Measurements from ENCODE around the gene KATNA1.

KATNA1 gene

DNA sequence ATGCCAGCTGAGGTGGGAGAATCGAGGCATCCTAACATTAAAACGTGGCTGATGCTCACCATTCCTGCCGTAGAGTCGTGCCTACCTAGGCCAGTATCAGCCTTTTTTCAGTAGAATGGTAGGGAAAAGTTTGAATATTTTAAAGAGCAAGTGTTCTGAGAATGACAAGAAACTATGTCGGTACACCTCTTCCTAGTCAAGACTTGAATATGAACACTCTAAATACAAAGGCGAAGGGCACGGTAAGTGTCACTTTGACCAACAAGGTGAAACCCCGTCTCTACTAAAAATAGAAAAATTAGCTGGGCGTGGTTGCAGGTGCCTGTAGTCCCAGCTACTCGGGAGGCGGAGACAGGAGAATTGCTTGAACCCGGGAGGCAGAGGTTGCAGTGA is 81.3 kb downstream of the KATNA1 start:
- peak overlapping the region; percentile 87 for H3K27ac ChIP-seq
- TF ChIP-seq, protein P1, sequence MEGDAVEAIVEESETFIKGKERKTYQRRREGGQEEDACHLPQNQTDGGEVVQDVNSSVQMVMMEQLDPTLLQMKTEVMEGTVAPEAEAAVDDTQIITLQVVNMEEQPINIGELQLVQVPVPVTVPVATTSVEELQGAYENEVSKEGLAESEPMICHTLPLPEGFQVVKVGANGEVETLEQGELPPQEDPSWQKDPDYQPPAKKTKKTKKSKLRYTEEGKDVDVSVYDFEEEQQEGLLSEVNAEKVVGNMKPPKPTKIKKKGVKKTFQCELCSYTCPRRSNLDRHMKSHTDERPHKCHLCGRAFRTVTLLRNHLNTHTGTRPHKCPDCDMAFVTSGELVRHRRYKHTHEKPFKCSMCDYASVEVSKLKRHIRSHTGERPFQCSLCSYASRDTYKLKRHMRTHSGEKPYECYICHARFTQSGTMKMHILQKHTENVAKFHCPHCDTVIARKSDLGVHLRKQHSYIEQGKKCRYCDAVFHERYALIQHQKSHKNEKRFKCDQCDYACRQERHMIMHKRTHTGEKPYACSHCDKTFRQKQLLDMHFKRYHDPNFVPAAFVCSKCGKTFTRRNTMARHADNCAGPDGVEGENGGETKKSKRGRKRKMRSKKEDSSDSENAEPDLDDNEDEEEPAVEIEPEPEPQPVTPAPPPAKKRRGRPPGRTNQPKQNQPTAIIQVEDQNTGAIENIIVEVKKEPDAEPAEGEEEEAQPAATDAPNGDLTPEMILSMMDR (conservative IDR thresholded peaks at IDR 0.05) = no peak

GRCh38 chr6:149566410-149567193 is 81.9 kb downstream of the KATNA1 start:
- H3K27ac ChIP-seq = peak overlapping the region; percentile 87
- TF ChIP-seq, protein P1 (conservative IDR thresholded peaks at IDR 0.05) = no peak

DNA sequence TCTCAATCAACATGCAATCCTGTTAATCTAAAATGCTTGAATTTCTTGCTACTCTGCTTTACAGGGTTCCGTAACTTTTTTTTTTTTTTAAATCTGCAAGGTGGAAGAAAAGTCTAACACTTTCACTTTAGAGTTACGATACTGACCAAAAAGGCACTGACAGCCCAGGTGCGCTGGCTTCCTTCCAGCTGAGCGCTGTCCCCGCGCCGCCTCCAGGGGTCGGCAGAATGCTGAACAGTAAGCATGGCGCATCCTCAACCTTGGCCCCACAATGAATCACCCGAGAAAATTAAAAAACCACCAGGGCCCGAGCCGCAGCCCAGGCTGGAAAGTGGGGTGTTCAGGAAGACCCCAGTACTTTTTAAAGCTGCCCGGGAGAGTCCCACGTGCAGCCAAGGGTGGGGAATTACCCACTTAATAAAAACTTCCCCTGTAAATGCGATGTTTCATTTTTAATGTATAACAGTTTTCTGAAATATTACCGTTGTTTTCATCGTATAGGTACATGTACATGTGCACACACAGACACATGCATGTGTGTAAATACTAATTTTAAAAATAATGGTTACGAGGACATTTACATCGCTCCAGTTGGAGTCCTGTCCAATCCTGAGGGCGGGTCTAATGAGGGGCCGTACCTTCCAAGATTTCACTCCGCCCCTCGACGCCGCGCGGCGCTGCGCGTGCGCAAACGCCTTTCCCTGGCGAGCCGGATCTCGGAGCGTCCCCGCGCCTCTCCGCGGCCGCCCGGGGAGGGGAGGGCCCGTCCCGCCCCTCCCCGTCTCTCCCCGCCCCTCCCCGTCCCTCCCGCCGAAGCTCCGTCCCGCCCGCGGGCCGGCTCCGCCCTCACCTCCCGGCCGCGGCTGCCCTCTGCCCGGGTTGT is 82.7 kb downstream of the KATNA1 start, which contains the start of gene GINM1:
Gene GINM1 (plus strand): TSS at position 849 of the 883 bp plus-strand sequence. CDS start 40 bp downstream, outside the sequence.
- H3K27ac ChIP-seq = peak within 1 kb of the TSS; percentile 87

GRCh38 chr6:149563928-149564325 is 84.6 kb downstream of the KATNA1 start:
- no peak overlapping the region for H3K27ac ChIP-seq
- TF ChIP-seq, protein P1 (conservative IDR thresholded peaks at IDR 0.05) = no peak

More for the DNA sequence above, 82.7 kb downstream of the KATNA1 start, which contains the start of gene GINM1:
- TF ChIP-seq, protein P1 (conservative IDR thresholded peaks at IDR 0.05) = peak; percentile 81

- TF ChIP-seq, protein P1 (conservative IDR thresholded peaks at IDR 0.05) = no peak
- no peak overlapping the region for H3K27ac ChIP-seq
Measured at GRCh38 chr6:149563203-149563927, 85.1 kb downstream of the KATNA1 start.

DNA sequence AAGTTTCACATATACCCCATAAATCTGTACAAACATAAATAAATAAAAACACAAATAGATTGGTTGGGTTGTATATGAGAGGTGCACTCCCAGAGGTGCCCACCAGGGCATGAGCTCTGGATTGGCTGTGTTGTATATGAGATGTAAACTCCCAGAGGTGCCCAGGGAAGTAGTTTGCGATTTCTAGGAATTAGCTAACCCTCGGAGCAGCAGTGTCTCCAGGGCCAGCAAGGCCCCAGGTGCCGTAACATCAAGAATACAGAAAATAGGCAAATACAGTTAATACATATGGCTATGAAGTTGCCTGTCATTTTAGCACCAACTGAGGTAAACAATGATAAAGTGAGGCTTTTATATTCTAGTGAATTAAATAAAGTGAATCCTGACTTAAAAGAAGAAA is 87.8 kb downstream of the KATNA1 start:
- H3K27ac ChIP-seq = no peak overlapping the region
- TF ChIP-seq, protein P1 (conservative IDR thresholded peaks at IDR 0.05) = peak; percentile 61

Measured in VCaP (cell line).